Measurements from ENCODE around the gene SGMS1.

The SGMS1 gene

GRCh38 chr10:50582766-50583762, 40.7 kb downstream of the SGMS1 start:
- TF ChIP-seq CTCF (IDR thresholded peaks at IDR 0.05; ENCODE audit: borderline replicate concordance, control extremely low read depth, extremely low read depth, insufficient read depth, missing control alignments), result no peak
- DNase-seq (ENCODE audit: low spot score), result no peak
- in situ Hi-C loops (cut with MboI; ENCODE audit: low sequenced_read_pairs, unreplicated experiment), result no loop called here

- in situ Hi-C loops (cut with MboI; ENCODE audit: low sequenced_read_pairs, unreplicated experiment), result no loop called here
- TF ChIP-seq CTCF (IDR thresholded peaks at IDR 0.05; ENCODE audit: borderline replicate concordance, control extremely low read depth, extremely low read depth, insufficient read depth, missing control alignments), result no peak
- DNase-seq (ENCODE audit: low spot score), result no peak
Measured at GRCh38 chr10:50582046-50582445, 41.7 kb downstream of the SGMS1 start.

DNA sequence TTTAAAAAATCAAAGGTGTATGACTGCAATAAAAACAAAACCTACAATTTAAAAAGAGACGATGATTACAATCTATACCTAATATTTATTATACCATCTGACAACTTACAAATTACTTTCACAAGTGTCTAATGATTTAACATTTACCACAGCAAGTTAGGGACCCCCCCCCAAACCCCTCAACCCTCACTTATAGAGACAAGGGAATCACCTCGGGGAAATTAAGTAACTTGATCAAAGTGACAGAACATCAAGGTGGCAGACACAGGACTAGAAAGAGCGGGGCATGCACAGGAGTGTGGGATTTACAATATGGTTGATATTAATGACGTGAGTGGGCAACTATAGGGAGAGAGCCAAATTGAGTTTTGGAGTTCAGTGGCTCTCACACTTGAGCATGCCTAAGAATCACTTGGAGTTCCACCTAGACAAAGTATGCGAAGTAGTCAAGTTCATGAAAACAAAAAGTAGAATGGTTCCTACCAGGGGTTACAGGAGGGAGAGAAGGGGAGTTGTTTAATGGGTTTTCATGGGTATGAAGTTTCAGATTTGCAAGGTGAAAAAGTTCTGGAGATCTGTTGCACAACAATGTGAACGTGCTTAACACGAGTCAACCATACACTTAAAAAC, 43.4 kb downstream of the SGMS1 start:
- in situ Hi-C loops (cut with MboI; ENCODE audit: low sequenced_read_pairs, unreplicated experiment), result no loop called here
- no peak for DNase-seq (ENCODE audit: low spot score)
- TF ChIP-seq CTCF (IDR thresholded peaks at IDR 0.05; ENCODE audit: borderline replicate concordance, control extremely low read depth, extremely low read depth, insufficient read depth, missing control alignments), result no peak

DNA sequence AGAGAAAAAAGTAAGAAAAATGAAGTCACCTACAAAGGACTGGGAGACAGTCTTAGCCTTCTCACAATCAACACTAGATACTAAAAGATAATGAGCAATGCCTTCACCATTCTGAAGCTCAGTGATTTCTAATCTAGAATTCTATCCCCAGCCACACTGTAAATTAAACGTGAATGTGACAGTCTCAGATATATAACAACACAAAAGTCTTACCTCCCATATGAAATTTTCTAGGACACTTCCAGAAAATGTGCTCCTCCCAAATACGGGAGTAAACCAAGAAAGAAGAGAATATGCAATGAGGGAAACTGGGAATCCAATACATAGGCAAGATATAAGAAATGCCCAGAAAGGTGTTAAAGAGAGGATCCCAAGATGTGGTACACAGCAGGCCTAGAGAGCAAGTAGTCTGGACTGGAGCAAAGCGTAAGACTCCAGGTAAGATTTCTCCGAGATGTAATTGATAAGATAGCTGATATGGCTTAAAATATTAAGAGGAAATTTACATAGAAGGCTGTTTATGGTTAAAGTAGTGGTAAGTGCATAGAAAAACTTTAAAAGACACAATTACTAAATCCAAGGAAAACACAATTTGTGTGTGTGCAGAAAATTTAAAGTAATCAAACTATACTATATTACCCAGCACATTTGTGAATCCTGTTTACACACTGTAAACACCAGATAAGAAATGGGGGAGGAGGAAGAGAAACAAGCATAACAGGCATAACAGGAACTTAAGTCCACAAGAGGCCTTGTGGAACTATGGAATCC, 44.1 kb downstream of the SGMS1 start:
- TF ChIP-seq CTCF (IDR thresholded peaks at IDR 0.05; ENCODE audit: borderline replicate concordance, control extremely low read depth, extremely low read depth, insufficient read depth, missing control alignments), result no peak
- DNase-seq (ENCODE audit: low spot score), result no peak
- in situ Hi-C loops (cut with MboI; ENCODE audit: low sequenced_read_pairs, unreplicated experiment), result no loop called here

DNA sequence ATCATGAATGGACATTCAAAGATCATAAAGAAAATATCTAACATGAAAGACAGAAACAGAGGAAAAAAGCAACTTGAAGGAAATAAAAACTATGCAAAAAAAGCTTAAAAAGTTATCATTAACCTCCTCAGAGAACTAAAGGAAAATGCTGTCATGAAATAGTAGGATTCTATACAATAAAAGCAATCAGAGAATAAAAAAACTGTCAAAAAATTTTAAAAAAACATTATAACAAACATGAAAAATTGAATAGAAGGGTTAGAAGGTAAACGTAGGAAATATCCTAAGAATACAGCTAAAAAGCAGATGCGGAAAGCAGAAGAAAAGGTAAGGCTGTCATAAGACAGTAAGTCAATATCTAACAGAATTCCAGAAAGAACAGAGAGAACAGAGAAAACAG, 44.8 kb downstream of the SGMS1 start:
- in situ Hi-C loops (cut with MboI; ENCODE audit: low sequenced_read_pairs, unreplicated experiment), result no loop called here
- TF ChIP-seq CTCF (IDR thresholded peaks at IDR 0.05; ENCODE audit: borderline replicate concordance, control extremely low read depth, extremely low read depth, insufficient read depth, missing control alignments), result no peak
- DNase-seq (ENCODE audit: low spot score), result no peak

- no peak for TF ChIP-seq CTCF (IDR thresholded peaks at IDR 0.05; ENCODE audit: borderline replicate concordance, control extremely low read depth, extremely low read depth, insufficient read depth, missing control alignments)
- in situ Hi-C loops (cut with MboI; ENCODE audit: low sequenced_read_pairs, unreplicated experiment), result no loop called here
- DNase-seq (ENCODE audit: low spot score), result no peak
Measured at GRCh38 chr10:50577681-50578350, 45.9 kb downstream of the SGMS1 start.

Data from GM13976 (cell line).